HG03159 (cell line): ENCODE data around the gene ZMYND8.

Experiments used
- ATAC-seq: cut with Tn5 transposase; IDR thresholded peaks from one replicate; pipeline ENCODE4 v1.9.1; 2021; ENCODE audit warnings: mild to moderate bottlenecking, moderate library complexity; ENCODE audit not compliant: unreplicated experiment

Gene ZMYND8

DNA sequence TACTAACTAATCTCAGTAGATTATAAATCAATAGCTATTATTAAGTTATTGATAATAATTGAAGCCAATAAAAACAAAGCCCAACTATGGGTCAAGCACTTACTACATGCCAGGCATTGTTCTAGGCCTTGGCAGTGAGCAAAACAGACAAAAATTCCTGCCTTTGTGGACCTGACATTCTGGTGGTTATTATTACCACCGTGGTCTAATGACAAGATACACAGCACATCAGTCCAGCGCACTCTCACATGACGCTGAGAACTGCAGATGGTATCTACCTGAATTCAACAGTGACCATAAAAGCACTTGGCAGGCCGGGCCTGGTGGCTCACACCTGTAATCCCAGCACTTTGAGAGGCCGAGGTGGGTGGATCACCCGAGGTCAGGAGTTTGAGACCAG lies 121.4 kb downstream of the ZMYND8 start:
- no peak for ATAC-seq

DNA sequence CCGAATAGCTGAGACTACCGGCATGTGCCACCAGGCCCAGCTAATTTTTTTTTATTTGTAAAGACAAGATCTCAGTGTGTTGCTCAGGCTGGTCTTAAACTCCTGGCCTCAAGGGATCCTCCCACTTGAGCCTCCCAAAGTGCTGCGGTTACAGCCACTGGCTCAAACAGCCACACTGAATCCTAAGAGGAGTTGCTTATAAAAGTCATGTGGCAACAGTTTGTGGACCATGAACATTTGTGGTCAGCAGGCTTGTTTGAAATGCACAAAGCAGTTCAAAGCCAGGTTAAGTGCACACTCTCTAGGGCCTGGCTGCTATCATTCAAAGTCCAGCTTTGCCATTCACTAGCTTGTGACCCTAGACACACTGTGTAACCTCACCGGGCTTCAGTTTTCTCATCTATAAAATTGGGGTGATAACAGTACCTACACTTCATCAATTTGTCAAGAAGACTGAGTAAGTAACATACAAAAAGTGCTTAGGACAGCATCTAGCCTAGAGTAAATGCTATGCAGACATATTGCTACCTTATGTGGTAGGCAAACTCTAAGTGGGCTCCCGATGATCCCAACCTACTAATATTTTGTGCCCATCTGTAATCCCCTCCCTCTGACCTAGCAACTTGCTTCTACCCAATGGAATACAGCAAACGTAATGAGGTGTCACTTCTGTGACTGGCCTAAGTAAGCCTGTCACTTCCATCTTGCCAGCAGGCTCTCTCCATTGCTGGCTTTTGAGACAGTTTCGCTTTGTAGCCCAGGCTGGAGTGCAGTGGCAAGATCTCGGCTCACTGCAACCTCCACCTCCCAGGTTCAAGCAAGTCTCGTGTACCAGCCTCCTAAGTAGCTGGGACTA lies 122.9 kb downstream of the ZMYND8 start:
- no peak for ATAC-seq

DNA sequence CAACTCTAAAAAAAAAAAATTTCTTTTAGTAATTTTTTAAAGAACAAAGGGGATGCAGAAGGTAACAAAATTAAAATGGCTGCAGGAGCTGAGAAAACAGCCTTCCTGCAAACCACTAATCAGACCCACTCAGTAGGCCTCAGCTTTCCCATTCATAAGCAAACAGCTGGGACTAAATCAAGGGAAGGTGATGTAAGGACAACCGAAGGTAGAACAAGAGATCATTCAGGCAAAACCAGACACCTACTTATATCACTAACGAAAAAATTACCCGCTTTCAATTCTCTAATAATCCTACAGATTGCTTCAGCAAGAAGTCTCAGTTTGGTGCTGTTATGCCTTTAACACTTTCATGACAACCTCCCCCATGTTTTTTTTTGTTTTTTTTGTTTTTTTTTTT lies 124.0 kb downstream of the ZMYND8 start:
- ATAC-seq, result no peak

DNA sequence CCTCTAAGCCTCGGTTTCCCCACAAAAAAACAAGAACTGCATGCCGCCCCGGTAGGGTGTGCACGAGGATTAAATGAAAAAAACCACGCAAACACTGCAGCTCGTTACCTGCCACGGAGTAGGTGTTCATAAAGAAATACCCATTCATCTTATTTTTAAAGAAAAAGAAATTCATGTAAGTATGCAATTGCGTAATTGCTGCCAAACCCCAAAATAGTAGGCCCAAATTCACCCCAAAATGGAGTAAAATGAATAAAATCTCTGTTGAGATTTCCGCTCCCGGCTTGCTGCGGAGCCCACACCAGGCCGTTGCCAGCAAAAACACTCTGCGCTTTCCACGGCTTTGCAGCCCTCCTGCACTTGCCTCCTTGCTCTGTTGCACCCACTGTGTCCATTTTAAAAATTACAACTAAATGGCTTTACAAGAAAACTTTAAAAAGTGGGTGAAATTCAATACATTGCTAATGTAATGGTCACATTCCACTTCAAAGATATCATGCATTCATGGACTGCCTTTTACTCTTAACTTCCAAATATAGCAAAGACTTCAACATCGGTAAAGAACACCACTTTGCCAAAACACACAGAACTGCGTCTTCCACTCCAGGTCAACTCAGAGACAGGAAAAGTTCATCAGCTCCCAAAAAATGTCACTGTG lies 125.0 kb downstream of the ZMYND8 start:
- no peak for ATAC-seq

DNA sequence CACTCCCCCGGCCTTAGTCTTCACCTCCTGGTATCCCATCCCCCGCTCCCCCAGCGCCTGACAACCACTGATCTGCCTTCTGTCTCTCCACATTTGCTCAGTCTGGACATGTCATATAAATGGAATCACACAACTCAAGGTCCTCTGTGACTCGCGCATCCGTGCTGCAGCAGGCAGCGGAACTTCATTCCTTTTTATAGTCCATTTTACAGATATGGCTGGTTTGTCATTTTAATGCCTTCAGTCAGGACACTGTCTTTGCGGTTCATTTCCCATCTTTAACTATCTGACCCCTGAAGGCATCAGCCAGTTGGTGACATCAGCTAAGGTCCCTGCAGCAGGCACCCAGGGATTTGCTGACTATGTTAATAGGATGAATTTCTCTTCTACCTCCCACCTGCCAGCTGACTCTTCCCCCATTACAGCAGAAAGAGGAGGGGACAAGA lies 125.7 kb downstream of the ZMYND8 start:
- ATAC-seq, result no peak

DNA sequence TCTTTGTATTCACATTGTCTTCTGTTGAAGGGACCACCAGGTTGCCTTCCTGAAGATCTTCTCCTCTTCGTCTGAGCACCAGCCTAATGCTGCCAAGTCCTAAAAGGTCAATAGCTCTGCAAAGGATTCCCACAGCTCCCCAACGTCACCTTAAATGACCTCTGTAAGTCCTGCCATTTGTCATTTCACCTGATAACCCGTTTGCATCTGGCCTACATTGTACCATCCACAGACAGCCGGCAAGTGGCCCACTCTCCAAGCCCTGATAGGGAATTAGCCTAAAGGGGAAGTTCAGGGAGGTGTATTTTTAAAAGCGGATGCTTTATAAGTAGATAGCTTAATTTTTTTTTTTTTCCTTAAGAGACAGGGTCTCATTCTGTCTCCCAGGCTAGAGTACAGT lies 127.8 kb downstream of the ZMYND8 start:
- ATAC-seq, result no peak

DNA sequence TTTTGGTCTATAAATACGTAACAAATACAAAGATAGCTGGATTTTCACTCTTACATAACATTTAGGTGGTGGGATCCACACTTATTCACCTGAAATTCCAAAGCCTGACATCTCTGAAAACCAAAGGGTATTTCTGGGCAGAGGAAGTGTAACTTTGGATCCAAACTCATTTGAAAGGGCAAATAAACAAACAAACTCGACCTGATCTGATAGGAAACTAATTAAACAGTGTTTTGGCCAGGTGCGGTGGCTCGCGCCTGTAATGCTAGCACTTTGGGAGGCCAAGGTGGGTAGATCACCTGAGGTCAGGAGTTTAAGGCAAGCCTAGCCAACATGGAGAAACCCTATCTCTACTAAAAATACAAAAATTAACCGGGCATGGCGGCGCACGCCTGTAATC lies 128.9 kb downstream of the ZMYND8 start:
- ATAC-seq, result no peak

DNA sequence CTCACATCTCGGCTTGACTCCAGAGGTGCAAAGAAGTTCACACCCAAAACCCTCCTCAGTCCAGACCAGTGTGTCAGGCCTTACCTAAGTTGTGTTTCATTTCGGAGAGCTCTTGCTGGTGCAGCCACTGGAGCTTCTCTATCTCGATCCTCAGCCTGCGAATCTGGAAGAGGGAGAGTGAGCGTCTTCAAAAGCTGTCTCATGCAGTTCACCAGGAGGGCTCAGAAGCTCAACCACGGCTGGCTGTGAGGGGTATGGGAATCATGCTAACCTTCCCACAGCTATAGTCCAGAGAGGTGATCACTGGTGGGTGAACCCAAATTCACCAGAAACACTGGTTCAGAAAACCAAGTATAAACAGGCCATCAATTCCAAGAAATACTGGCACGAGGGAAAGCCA lies 129.4 kb downstream of the ZMYND8 start:
- ATAC-seq, result no peak

DNA sequence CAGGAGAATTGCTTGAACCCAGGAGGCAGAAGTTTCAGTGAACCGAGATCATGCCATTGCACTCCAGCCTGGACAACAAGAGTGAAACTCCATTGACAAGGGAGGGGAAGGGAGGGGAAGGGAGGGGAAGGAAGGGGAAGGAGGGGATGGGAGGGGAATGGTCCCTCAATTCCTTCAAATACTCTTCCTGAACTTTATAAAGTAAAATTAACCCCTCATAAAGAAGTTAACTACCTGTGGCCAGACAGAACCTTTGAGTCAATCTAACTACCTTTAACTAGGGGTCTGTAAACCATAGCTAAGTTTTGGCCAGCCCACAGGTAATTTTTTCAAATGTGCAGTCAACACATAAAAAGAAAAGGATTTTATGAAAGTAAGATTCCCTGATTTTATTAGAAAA lies 131.0 kb downstream of the ZMYND8 start:
- ATAC-seq, result no peak

DNA sequence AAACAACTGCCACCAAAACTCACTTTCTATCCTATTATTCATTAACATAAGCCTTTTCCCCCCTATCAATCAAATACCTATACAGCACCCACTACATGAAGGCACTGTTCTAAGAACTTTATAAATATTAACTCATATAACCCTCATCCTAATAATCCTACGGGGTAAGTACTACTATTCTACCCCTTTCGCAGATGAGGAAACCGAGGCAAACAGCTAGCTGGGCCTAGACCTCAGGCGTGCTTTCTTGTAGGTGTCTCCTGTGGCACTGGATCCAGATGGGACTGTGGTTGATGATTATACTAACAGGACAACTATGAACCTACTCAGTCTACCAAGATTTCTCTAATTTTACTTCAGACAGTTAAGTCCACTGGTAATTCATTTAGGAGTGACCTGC lies 131.6 kb downstream of the ZMYND8 start:
- ATAC-seq, result no peak

DNA sequence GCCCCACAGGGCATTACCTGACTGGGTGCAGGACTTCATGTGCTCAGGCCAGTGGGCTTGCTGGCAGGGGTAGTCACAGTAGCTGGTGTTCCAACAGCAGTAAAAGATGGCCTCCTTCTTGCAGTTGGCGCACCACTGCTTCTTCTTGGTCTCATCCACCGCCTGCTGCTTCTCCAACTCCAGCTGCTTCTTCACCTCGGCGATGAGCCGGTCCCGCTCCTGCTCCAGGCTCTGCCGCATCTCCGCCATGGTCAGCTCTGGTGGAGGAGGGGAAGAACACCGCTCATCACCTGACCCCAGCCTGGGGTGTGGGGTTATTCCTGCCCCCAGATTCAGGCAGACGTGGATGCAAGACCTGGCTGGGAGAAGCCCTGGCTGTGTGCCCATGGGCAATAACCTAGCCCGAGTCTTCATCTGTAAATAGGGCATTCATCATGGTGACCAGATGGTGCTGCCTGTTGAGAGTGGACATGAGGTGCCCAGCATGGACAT lies 132.2 kb downstream of the ZMYND8 start:
- ATAC-seq, result no peak

DNA sequence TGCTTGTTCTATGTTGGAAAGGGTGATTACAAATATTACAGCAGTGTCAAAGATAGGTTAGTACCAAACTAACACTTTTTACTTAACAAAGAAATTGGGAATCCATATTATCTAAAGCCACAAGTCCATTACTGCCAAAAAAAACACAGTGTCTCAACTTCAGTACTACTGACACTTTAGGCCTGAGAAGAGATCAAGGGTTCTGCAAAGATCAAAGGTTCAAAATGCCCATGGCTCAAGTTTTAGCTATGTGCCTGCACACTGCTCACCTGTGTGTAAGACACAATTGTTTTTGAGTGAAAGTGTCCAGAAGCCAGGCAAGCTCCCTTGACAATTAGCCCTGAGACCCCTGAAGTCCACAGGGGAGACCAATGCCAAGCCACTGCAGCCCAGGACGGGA lies 132.6 kb downstream of the ZMYND8 start:
- no peak for ATAC-seq

DNA sequence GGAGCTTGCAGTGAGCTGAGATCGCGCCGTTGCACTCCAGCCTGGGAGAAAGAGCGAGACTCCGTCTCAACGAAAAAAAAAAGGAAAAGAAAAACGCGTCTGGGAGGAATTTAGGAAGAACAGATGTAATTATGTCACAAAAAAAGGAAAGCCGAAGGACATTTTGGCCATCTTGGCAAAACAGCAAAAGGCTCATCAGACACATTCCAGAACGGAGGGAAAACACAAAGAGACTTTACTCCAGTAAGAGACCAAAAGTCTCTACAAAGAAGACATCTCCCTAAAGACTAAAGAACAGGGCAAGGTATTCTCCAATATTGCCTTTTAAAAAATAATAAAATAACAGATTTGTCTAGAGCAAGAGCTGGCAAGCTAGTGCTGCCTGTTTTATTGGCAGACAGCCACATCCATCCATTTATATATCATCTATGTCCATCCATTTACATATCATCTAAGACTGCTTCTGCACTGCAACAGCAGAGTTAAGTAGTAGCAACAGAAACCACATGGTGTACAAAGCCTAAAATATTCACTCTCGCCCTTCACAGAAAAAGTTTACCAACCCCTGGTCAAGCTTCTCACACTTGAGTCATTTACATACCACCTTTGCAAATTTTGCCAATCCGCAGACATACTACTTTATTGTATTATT lies 133.9 kb downstream of the ZMYND8 start:
- ATAC-seq, result no peak

DNA sequence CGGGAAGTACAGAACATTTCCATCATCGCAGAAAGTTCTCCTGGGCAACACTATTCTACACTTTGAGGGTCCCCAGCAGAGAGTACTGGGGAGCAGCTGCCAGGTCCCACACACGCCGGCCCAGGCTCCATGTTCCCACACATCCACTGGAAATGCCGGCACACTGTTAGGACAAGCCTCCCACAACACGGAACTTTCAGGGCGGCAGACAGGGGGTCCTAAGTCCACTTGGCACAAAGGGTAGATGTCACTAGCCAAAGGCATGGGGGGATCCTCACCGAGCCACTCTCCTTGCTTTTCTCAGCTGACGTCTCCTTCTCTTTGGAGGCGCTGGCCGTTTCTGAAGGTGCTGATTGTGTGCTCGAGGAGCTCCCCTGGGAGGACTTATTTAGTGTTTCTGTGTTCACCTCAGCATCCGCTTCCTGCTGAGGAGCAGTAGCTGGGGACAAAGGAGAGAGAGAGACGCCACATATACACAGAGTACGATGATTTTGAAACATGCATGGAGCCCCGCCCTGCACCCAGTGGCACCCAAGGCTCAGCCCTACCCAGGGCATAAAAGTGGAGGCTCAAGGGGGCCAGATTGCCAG lies 135.4 kb downstream of the ZMYND8 start:
- no peak for ATAC-seq

DNA sequence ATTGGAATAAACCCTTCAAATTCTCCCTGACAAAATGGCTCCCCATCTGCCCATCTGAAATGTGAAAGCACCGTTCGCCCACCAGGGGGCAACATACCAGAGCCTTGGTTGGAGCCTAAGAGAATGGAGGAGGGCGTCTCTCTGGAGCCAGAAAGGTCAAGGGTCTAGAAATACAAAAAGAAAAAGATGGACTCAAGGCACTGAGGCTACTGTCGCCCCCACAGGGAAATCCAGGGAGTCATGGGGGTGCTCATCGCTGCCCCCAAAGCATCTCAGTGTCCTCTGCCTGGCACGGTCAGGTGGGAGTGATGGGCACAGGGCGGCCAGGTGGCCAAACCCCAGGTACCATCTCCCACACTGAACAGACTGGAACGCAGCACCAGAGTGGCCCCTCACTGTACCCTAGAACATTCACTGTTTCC lies 136.3 kb downstream of the ZMYND8 start:
- ATAC-seq, result no peak

DNA sequence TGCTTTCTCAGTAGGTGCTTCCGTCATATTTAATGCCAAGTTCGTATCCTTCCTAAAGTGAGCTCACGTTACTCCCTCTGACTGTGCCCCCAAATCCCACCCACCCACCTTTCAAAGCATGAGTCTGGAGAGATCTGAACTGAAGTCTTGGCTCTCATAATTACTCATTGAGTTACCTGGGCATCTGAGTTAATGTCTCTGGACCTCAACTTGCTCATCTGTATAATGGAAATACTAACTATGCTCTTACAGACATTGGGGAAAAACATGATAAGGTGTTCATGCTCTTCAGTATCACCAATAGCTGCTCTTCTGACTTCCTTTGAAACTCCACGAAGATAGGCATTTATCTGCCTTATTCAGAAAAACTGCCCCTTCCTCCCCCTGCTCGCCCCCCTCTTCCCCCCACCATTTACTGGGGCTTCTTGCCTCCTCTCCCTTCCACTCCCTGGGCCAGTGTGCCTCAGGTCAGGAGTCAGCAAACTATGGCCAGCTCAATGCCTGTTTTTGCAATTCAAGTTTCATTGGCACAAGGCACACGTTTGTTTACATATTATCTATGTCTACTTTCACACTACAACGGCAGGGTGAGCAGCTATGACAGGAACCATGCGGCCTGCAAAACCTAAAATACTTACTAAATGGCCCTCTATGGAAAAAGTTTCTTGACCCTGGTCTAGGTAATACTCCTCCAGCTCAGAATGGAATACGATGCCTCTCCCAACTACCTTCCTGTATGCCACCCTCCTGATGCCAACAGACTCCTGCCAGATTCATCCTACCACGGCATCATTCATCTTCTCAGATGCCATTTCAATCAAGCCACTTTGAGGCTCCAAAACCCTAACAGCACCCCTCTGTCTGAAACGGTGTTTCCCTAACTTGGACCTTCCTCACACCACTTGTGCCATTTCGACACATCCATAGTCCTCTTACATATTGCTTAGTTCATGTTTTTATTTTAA lies 138.7 kb downstream of the ZMYND8 start:
- ATAC-seq, result no peak

DNA sequence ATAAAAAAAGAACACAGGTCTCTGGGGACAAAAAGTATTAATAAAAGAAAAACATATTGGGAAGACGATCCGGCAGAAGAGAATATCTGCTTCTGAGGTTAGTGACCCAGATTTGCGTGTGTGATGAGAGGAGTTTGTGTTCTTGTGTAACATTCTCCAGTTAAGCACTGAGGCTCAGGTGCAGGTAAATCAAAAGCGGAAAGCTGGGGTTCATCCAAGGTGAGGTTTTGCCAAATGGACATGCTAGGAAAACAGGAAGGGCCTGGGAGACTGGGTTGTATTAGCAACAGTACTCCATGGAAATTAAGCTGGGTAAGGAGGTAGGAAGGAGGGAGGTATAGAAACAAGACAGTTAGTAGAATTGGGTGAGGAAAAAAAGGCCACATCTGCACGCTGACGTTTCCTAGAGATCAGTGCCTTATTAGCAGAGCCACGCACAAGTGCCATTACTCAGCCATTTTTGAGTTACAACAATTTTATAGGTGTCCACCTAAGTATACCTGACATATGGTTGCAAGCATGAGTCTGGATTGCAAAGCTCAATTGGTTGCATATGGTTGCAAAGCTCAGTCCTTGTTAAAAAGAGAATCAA lies 139.6 kb downstream of the ZMYND8 start:
- no peak for ATAC-seq

DNA sequence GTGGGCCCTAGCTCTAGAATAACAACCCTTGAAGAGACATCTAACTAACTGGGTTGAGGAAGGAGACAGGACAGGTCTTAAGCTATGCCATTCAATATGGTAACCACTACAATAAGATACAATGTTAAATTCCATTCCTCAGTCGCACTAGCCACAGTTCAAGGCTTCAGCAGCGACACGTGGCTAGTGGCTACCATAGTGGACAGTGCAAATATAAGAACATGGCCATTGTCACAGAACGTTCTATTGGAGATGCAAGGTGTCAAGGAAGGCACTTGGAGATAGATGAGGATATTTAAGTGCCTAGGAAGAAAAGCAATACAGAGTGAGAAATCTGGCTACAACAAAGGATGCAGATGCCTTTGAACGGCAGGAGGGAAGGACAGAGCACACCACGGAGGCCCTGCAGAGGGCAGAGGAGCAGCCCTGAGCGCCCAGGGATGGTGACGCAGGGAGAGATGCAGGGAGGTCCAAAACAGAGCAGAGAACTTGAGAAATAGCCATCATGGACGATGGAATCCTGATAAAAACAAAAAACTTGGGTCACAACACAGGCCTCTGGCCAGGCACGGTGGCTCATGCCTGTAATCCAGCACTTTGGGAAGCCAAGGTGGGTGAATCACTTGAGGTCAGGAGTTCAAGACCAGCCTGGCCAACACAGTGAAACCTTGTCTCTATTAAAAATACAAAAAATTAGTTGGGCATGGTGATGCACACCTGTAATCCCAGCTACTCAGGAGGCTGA lies 140.7 kb downstream of the ZMYND8 start:
- ATAC-seq, result no peak

DNA sequence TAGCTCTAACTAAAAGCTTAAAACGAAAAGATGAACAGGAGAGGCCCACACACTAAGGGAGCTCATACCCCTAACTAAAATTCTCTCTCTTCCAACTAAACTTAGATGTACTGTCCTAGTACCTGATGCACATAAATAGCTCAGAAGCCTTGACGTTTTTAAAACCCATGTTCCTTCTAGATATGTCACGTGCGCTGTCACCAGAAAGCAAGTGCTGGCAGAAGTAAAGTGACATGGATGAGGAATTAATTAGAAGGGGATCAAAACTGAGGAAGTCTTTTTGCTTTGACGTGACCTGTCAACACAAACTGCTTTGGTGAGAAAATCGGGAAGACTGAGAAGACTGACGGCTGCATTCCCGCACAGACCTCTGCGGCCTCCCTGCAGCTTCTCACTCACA lies 142.5 kb downstream of the ZMYND8 start:
- ATAC-seq, result no peak
